OCI-LY3 (cell line): ENCODE measurements around the gene TOMM40L.

ENCODE experiments used
- EZH2phosphoT487 ChIP-seq: fragments of 200-600 bp; shearing (Covaris generic); IDR thresholded peaks from 2 replicates; pipeline ENCODE4 v1.6.1; 2018; ENCODE audit warnings: antibody characterized with exemption, mixed run types, low read depth
- TF ChIP-seq, protein P1 (sequence below): fragments of 200-600, 300-600 bp; sonication (generic); IDR thresholded peaks from 2 replicates; pipeline ENCODE4 v1.5.1; 2014; ENCODE audit warnings: antibody characterized with exemption, low read length, low read depth

DNA sequence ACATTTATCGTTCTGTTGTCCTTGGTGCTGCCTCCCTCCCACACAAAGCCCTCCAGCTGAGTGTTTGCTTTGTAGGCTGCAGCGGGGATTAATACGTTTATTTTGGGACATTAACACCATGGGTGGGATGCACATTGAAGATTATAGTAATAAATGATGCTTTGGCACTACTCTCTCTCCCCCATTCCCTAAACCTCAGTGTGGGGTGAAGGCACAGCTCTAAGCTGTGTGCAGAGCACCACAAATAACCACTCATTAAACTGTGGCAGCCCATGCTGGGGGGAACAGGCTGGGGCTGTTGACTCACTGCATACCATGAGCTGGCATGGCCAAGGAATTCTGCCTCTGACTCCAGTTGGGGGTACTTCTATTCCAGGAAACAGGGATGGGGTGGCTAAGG, 40.3 kb downstream of the TOMM40L start:
- TF ChIP-seq, protein P1, sequence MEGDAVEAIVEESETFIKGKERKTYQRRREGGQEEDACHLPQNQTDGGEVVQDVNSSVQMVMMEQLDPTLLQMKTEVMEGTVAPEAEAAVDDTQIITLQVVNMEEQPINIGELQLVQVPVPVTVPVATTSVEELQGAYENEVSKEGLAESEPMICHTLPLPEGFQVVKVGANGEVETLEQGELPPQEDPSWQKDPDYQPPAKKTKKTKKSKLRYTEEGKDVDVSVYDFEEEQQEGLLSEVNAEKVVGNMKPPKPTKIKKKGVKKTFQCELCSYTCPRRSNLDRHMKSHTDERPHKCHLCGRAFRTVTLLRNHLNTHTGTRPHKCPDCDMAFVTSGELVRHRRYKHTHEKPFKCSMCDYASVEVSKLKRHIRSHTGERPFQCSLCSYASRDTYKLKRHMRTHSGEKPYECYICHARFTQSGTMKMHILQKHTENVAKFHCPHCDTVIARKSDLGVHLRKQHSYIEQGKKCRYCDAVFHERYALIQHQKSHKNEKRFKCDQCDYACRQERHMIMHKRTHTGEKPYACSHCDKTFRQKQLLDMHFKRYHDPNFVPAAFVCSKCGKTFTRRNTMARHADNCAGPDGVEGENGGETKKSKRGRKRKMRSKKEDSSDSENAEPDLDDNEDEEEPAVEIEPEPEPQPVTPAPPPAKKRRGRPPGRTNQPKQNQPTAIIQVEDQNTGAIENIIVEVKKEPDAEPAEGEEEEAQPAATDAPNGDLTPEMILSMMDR = no peak
- no peak for TF ChIP-seq EZH2phosphoT487
